Psoas muscle (tissue), 8 donors: ENCODE results near the gene ZYG11B. TPM values are rescaled to one million over a fixed set of nuclear protein-coding genes. Genes with fewer than 3 reads are reported as not detected.

Source experiments
- ATAC-seq, 4 donors: fragments of 200-7000 bp; cut with Tn5 transposase; one replicate each; pipeline ENCODE4 v1.9.1; 2020; ENCODE audit warnings: moderate library complexity in 3 of 4, mild to moderate bottlenecking in 2 of 4
- DNase-seq, 2 donors: peaks; one replicate each; pipeline ENCODE4 v3.0.0-alpha.2; 2020
- H3K27ac ChIP-seq: fragments of 200-600 bp; one replicate; pipeline ENCODE4 v1.8.0; 2022
- H3K27me3 ChIP-seq, 3 donors: fragments of 200-600 bp in 1 of 3; one replicate each; pipeline versions ENCODE4 v1.6.1 to v1.8.0; 2013 to 2022; ENCODE audit warnings: low read length in 2 of 3, mild to moderate bottlenecking in 2 of 3, moderate library complexity in 1 of 3; ENCODE audit not compliant: insufficient read depth in 3 of 3
- H3K36me3 ChIP-seq, 2 donors: fragments of 200-600 bp in 1 of 2; one replicate each; pipeline versions ENCODE4 v1.6.1 to v1.8.0; 2013 to 2022; ENCODE audit warnings: low read depth in 1 of 2, mild to moderate bottlenecking in 1 of 2, moderate library complexity in 1 of 2; ENCODE audit not compliant: insufficient read depth in 1 of 2
- H3K4me1 ChIP-seq: fragments of 200-600 bp; one replicate; pipeline ENCODE4 v1.8.0; 2022
- H3K4me3 ChIP-seq: fragments of 200-600 bp; one replicate; pipeline ENCODE4 v1.8.0; 2022; ENCODE audit warnings: mild to moderate bottlenecking
- H3K9me3 ChIP-seq: fragments of 200-600 bp; one replicate; pipeline ENCODE4 v1.8.0; 2022
- WGBS, 3 donors: extraction: QIAGEN DNeasy Blood & Tissue Kit; methylation state at CpG; one replicate each; pipeline versions ENCODE4 v1.1.6 to v1.1.7; 2013; 5-methylcytosine and 5-hydroxymethylcytosine counted together
- intact Hi-C, 2 donors: fragments of 100-400 bp; cut with DNase I; formaldehyde crosslinking; loops; one replicate each; pipeline versions ENCODE4 v1.11.0 to v1.14.2; 2022
- polyA plus RNA-seq, 3 donors: library from polyadenylated mRNA; stranded (reverse); fragments of 200-250 nt; gene quantifications; one replicate each; pipeline ENCODE4 v1.2.3, GENCODE V29; 2013
- total RNA-seq, 4 donors: library from RNA; stranded (reverse); fragmentation: NEBNext Ultra II Directional in 2 of 4; extraction: Animal tissue kit (Norgen Biotek cat#: 25700) in 2 of 4; gene quantifications; one replicate each; pipeline versions ENCODE4 v1.2.1 to v1.2.4, GENCODE V29; 2021 to 2023
- TF ChIP-seq, protein P1 (sequence below): fragments of 200-600 bp; IDR thresholded peaks from one replicate; pipeline ENCODE4 v1.8.0; 2022; ENCODE audit warnings: antibody characterized with exemption
- donor health status: healthy with polysubstance abuse.
- donor health status: DM: no; HTN: no; CAD: no; lungs with moderate emphysema.
- donor health status: Bipolar disorder and iron deficiency.
- donor health status: healthy.
- donor health status: DM: yes; HTN: yes; CAD: no.
- donor health status: DM: no; HTN: no; CAD: no.
- donor health status: DM: no; HTN: no; CAD: no.
- donor health status: DM: yes; HTN: yes; CAD: no.

Gene ZYG11B
- total and polyA plus RNA-seq, 7 donors = 11.4 to 152 (median 82.8) TPM

DNA sequence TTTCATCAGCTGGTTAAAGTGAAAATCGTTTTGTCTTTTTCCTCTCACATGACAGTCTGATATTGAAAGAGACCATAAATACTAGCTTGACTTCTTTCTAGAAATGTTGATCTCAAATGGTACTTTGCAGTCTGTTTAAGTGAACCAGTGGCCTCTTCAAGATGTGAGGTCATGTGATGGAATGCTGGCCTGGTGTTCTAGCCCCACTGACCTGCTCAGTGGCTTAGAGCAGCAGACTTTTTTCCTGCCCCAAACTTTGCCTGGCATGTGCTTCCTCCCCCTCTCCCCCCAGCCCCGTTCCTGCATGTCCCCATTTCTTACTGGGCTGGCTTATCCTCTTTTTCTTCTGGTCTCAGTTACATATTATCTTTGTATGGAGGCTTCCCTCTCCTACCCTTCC, 150.6 kb downstream of the ZYG11B start:
- Histone ChIP-seq H3K4me1 (no peaks in the 10 kb centered on the region), H3K27me3 (no peaks in the 10 kb centered on the region), H3K36me3 (no peaks in the 10 kb centered on the region), H3K4me3 (no peak overlapping the region), H3K9me3 (no peaks in the 10 kb centered on the region), H3K27ac (no peak overlapping the region)
- TF ChIP-seq, protein P1, sequence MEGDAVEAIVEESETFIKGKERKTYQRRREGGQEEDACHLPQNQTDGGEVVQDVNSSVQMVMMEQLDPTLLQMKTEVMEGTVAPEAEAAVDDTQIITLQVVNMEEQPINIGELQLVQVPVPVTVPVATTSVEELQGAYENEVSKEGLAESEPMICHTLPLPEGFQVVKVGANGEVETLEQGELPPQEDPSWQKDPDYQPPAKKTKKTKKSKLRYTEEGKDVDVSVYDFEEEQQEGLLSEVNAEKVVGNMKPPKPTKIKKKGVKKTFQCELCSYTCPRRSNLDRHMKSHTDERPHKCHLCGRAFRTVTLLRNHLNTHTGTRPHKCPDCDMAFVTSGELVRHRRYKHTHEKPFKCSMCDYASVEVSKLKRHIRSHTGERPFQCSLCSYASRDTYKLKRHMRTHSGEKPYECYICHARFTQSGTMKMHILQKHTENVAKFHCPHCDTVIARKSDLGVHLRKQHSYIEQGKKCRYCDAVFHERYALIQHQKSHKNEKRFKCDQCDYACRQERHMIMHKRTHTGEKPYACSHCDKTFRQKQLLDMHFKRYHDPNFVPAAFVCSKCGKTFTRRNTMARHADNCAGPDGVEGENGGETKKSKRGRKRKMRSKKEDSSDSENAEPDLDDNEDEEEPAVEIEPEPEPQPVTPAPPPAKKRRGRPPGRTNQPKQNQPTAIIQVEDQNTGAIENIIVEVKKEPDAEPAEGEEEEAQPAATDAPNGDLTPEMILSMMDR = no peak
- 51 to 58% (median 51%) methylated on average over 2 of the region's 2 CpGs for WGBS, 3 donors
- ATAC-seq (no peak), DNase-seq (no peak)
- intact Hi-C loops = no loop called here

Other genes starting within 250 kb of the ZYG11B start
- gene TUT4, start 173.4 kb upstream of the ZYG11B start, total RNA-seq = 10 to 100 TPM; 44.3 to 70.5 (median 54.6) TPM
- 10 to 100 TPM; 13.3 to 50.8 (median 38.2) TPM for gene TUT4, start 173.4 kb upstream of the ZYG11B start, polyA plus RNA-seq
- gene GPX7, start 124.1 kb upstream of the ZYG11B start, total RNA-seq = 10 to 100 TPM in 2 of 4 donors, 1 to 10 TPM in 2; 5.6 to 12.2 (median 10.2) TPM
- gene GPX7, start 124.1 kb upstream of the ZYG11B start, polyA plus RNA-seq = 1 to 10 TPM; 3.6 to 7.9 (median 7.7) TPM
- 1 to 10 TPM in 1 of 4 donors, under 1 TPM in 3; 0.19 to 1.6 (median 0.45) TPM for gene SHISAL2A, start 93.3 kb upstream of the ZYG11B start, total RNA-seq
- under 1 TPM; 0.13 to 0.44 (median 0.25) TPM for gene SHISAL2A, start 93.3 kb upstream of the ZYG11B start, polyA plus RNA-seq
- 10 to 100 TPM; 25.2 to 48.8 (median 38.7) TPM for gene COA7, start 28.1 kb upstream of the ZYG11B start, total RNA-seq
- 10 to 100 TPM; 27.4 to 41.8 (median 30.5) TPM for gene COA7, start 28.1 kb upstream of the ZYG11B start, polyA plus RNA-seq
- under 1 TPM in 1 of 4 donors, not detected in 3; 0.13 TPM for gene ZYG11A, start 116.3 kb downstream of the ZYG11B start, total RNA-seq
- gene ZYG11A, start 116.3 kb downstream of the ZYG11B start, polyA plus RNA-seq = not detected
- 10 to 100 TPM; 44.5 to 87.7 (median 53.5) TPM for gene ECHDC2, start 195.3 kb downstream of the ZYG11B start, total RNA-seq
- 10 to 100 TPM; 25.4 to 43.1 (median 42.6) TPM for gene ECHDC2, start 195.3 kb downstream of the ZYG11B start, polyA plus RNA-seq
- 10 to 100 TPM; 75.9 to 96.9 (median 90.4) TPM for gene SCP2, start 200.8 kb downstream of the ZYG11B start, total RNA-seq
- gene SCP2, start 200.8 kb downstream of the ZYG11B start, polyA plus RNA-seq = 10 to 100 TPM; 49.3 to 88.3 (median 58.3) TPM